ENCODE results near the gene HMCN2.

HMCN2 gene

GRCh38 chr9:130483371-130483971 lies 217.9 kb downstream of the HMCN2 start:
- peaks cover 17% of the 10 kb centered on the region; the same call in 1 of the 2 replicates for H3K36me3 ChIP-seq
- no peak overlapping the region for H3K4me3 ChIP-seq
- H4K20me1 ChIP-seq, result peaks cover 37% of the 10 kb centered on the region
- peaks cover 33% of the 10 kb centered on the region for H3K27me3 ChIP-seq
- no peak overlapping the region for H3K9ac ChIP-seq
- peaks cover 15% of the 10 kb centered on the region for H3K4me1 ChIP-seq
- H3K9me3 ChIP-seq, result no peaks in the 10 kb centered on the region
- no peak for TF ChIP-seq Cebpa-rat (IDR thresholded peaks at IDR 0.05)
- no peak overlapping the region for H3K27ac ChIP-seq
- H3K4me2 ChIP-seq, result no peak overlapping the region

Data from BLaER1 (cell line).